ENCODE results near the gene SULT4A1.

SULT4A1 gene

DNA sequence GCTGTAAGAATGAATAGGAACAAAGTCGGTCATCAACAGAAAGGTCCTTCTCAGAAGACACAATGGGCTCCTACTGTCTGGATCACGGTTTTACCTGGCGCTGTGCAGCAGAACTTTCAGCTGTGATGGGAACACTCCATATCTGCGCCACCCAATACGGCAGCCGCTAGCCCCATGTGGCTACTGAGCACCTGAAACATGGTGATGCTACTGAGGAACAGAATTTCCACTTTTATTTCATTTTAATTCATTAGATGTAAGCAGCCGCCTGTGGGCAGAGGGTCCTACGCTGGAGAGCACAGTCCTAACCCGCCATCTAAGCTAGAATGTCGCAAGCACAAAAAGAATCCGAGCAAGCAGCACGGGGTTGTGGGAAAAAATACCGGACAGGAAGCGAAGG is 2.7 kb downstream of the SULT4A1 start:
- no peak for DNase-seq

DNA sequence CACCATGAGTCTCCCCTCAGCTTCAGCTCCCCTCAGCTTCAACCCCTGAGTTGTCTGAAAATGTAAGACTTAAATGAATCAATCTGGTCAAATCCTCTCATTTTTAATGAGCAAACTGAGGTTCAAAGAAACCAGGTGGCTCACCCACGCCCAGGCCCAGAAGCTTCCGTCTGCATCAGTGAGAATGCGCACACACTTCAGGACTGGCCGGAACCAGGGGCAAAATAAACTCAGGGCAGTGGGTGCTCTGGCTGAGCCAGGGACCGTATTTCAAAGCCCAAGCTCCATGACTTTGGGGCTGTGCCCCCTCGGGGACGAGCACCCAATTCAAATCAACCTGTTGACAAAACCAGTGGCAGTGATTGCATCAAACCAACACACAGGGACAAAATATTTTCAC is 3.1 kb downstream of the SULT4A1 start:
- no peak for DNase-seq

DNA sequence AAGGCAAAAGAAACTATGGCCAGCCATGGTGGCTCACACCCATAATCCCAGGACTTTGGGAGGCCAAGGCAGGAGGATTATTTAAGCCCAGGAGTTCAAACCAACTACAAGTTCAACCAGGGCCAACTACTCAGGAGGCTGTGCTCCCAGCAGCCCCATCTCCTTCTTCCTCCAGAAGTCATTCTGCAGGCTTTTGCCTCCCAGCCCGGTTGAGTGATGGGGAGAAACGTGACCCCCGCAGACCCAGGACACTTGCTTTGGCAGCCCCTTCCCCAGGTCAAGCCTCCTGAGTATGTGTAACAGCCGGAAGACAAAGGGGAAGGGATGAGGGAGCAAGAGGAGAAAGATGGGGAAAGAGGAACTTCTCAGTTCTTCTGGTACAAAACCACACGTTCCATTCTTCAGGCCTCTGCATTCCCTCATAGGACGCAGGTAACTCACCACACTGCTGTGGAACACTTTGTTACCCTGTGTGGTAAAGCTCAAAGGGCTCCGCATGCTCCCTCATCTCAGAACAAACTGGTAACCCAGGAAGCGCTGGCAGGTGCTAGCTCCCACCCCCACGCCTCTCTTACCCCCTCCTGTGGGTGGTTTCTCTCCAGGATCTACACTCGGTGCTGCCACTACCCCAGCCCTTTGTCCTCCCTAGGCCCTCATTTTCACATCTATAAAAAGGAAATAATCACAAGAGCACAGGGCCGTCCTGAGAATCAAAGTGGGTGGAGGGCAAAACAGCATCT is 4.0 kb downstream of the SULT4A1 start:
- no peak for DNase-seq

DNA sequence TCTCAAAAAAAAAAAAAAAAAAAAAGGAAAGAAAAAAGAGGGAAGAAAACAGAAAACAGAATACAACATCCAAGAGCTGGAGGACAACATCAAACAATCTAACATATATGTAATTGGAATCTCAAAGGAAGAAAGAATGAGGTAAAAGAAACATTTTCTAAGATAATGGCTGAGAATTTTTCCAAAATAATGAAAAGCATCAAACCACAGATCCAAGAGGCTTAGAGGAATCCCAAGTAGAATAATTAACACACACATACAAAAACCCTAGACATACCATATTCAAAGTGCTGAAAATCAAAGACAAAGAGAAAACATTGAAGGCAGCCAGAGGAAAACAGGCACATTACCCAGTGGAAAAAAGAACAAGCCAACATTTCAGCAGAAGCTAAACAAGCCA is 4.9 kb downstream of the SULT4A1 start:
- no peak for DNase-seq

DNA sequence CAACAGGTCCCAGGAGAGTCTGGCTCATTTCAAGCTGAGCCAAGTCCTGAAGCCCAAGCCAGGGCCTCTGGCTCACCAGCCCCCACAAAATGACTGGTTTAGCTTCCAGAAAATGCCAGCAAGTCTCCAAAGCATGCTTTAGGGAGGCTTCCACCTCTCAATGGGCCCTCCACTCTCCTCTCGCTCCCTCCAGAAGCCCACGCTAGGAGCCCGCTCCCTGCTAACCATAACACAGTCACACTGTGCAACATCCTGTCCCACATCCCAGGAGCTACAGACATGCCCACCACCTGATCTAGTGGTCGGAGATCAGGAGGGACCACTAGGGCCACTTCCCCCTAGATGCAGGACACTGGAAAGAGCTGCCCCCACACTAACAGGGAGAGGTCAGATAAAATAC is 6.9 kb downstream of the SULT4A1 start:
- no peak for DNase-seq

DNA sequence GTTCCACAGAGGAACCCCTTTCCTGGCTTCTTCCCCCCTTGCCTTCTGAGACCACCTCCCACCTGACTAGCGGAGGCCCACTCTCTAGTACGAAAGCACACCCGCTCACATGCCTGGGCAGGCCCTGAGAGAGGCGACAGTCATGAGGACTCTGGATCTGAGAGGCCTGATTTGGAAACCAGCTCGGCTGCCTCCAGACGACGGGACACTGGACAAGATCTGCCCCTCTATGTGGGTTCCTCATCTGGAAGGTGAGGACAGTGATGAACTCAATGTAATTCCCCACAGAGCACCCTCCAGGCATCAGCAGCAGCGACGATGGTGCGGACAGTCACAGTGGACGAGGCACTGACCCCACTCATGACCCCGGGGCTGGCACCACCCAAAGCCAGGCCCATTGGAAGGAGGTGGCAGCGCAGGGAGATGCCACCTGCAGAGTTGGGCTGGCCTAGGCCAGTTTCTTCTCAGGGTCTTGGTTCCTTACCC is 7.5 kb downstream of the SULT4A1 start:
- no peak for DNase-seq

DNA sequence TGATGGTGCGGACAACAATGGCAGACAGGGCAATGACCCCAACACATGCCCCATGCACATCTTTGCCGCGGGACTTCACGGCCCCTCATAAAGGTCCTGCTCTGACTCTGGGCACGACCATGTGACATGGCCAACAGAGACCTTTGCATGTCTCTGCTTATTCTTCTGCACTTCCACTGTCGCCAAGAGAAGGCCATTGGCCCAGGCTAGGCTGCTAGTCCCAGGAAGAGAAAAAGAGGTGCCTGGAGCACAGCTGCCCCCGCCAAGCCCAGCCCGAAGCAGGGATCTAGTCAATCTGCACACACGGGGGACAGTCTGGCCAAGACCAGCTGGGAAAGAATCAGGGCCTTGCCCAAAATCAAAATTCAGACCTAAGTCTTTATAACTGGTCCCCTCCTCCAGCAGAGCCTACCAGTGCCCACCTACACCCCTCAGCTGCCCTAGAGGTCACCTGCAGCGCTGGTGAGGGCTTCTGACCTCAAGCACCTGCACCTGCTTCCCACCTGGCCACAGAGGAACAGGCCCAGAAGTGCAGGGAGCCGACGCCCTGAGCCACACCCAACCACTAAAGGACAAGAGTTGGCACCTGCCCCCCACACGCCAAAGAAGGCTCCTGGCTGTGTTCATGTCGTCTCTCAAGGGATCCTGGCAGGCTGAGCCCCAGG is 8.1 kb downstream of the SULT4A1 start:
- no peak for DNase-seq

DNA sequence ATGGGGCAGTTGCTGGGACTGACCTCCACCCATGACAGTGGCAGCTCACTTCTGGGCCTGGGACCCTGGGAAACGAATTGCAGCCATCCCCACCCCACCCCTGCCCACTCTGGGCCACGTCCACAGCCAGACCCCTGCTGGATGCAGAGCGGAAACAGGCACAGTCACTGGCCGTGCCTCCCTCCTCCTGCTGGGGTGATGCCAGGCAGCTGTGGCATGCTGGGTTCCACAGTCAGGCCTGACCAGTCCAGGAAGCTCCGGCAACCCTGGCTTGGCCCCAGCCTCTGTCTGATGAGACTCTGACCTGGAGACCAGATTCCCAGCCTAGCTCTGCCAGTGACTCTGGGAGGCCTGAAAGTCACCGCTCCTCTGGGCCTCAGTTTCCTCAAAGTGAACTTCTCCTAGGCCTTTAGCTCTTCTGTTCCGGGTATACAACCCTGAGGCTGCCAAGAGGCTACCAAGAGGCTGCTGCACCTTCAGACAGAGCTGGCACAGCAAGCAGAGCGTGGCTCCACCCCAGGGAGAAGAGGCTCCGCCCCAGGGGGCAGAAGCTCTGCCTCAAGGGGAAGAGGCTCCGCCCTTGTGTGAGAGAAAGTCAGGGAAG is 8.9 kb downstream of the SULT4A1 start:
- DNase-seq, result no peak

DNA sequence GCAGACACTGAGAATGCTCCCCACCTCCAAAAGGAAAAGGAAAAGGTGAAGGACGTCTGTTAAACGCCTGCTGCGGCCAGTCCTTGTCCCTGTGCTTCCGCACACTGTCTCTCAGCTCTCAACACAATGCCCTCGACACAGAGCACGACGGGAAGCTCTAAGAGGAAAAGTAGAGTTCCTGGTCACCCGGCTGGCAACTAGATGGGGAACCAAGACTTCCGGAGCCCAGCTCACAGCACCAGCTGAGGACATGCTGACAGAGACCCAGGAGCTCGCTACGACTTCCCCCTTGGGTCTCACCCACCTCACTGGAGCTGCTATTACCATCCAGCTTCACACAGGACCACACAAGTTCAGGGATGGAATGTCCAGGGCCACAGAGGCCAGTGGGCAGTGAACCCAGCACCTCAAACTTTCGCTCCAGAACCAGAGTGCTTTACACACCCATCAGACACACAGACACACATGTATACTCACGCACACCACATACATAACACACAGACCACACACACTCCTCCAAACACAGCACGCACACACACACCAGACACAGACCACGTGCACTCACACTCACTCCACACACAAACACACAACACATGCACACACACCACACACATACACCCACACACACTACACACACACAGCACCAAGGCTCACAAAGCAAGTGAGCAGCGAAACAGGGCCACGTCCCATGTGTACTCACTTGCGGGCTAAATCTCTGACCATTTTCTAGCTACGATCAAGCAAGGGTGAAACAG is 9.6 kb downstream of the SULT4A1 start:
- no peak for DNase-seq

DNA sequence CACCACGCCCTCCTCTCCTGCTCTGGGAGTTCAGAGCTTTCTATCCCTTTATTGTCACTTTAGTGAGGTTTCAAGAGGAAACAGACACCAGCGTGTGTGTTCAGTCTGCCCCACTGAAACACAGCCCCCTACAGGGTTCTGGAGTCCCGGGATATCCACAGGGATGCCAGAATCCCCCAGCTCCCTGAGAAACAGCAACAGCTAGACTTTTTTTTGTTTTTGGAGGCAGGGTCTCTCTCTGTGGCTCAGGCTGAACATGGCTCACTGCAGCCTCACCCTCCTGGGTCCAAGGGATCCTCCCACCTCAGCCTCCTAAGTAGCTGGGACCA is 10.4 kb downstream of the SULT4A1 start:
- DNase-seq, result no peak

DNA sequence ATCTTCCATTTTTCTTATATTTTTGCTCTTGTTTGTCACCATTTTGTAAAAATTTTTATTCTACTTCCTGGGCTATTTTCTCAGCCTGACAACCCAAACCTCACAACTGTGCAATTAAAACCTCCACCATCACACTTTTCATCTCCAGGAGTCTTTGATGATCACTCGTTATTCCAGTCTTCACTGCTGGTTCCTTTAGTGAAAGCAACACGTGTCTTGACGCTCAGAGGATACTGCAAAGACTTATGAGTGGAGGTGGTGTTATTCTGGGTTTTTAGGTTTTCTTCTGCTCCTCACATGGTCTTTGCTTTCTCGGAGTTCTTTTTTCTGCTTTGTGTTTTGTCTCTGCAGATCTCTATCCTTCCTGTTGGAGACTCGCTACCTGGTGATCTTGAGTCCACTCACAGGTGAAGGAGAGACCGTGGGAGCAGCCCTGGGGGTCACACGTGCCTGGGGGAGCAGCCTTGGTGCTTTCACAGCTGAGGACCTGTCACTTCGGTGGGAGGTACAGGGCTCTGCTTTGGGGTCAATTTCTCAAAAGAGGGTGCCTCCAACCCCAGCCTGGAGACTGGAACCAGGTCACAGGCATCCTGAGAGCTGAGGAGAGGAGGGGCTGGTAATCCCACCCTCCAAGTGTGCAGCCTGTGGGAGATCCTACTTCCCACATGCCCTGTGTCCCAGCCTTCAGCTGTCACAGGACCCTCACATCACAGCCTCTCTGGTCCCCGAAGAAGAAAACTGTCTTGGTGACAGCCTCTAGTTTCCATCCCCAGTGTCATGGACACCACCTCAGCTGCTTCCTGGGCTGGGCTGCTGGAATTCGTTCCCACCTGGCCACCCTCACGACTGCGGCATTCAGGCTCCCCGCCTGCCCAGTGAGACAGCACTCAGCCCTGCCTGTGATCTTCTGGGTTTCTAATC is 11.0 kb downstream of the SULT4A1 start:
- no peak for DNase-seq

DNA sequence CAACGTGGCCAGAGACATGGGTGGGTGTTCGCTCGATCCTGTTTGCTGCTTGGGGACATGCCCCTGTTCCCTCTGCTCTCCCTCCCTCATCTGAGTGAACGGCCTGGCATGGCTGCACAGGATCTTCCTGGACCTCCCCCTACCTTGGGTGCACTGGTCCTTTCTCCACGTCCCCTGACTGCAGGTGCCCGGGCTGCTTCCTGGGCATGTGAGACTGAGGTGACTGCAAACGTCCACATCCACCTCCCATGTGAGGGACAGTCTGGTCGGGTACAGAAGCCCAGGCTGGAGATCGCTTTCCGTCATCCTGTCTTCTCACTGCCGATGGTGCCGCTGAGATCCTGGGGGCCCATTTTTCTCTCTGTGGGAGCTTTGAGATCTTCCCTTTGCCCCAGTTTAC is 11.8 kb downstream of the SULT4A1 start:
- DNase-seq, result no peak

DNA sequence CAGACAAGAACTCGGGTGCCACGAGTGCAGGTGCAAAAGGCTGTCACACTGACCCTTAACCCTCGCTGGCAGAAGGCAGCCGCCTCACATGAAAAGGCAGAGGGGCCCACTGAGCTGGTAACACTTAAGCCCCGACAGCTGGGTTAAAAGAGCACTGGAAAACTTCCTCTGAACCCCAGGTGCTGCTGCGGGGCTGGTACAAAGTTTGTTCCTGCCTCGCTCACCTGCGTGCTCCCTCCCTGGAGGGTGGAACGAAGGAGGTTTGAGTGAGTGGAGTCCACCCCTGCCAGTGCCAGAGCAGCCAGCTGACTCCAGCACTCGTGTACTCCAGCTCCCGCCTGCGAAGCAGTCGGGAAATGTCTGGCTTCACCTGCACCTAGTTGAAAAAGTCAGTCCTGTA is 12.6 kb downstream of the SULT4A1 start:
- DNase-seq, result no peak

DNA sequence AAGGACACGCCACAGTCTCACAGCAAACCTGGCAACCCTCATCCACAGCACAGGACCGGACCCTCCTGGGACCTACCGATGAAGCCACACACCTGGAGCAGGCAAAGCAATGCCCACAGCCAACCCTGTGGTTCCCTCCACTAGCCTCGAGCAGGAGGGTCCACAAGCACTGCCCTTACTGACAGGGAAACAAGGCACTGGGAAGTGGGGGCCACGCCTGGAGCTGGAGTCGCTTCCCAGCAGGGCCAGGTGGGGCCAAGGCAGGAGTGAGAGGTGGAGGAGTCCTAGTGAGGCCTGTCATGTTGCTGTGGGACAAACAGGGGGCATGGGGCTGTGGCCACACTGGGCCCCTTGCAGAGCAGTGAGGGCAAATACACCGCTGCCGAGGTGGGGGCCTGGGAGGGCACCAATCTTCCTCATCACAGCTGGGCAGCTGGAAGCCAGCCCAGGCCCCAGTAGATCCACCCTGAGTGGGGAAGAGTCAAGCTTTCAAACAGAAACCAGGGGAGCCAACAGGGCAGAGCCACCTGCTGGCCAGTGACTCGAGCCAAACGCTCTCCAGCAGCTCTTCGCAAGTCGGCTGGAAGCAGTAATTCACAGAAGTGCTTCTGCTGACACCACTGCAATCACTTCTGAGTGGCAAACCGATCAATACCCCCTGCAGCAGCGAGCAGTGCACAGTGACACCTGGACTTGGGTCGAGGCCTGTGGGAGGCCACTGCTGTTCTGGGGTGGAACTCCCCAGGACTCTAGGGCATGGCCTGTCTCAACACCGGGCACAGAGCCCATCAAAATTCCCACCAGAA is 13.7 kb downstream of the SULT4A1 start:
- DNase-seq, result no peak

DNA sequence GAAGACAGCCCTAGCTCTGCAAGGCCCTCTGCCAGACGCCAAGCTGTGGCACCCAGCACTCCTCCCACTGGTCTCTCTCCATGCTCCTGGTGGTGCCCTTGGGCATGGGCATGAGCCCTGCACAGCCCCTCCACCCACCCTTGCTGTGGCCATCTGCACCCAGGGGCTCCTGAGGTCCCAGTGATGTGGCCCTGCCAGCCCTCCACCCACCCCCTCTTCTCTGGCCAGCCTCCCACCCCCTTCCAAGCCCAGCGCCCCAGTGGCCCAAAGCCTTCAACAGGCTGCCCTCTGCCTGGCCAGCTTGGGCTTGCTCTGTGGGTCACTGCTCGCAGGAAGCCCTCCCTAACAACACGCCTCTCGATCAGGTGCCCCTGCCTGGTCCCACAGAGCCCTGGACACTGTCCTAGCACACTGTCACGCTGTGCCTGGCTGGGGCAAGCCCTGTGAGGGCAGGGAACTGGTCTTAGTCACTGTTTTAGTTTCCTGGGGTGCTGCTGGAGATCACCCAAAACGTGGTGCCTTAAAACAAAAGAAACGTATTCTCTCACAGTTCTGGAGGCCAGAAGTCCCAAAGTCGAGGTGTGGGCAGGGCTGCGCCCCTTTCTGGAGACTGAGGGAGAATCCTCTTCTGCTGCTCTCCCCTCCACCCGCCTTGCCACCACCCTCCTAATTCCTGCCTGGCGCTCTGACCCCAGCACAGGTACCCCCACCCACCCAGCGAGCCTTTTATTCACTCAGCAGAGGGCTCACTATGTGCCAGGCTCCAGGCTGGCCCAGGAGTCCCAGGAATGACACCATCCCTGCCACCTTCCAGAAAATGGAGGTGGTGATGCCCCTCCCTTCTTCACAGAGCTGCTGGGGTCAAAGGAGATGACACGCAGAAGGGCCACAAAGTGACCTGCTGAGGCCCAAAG is 14.7 kb downstream of the SULT4A1 start:
- no peak for DNase-seq

DNA sequence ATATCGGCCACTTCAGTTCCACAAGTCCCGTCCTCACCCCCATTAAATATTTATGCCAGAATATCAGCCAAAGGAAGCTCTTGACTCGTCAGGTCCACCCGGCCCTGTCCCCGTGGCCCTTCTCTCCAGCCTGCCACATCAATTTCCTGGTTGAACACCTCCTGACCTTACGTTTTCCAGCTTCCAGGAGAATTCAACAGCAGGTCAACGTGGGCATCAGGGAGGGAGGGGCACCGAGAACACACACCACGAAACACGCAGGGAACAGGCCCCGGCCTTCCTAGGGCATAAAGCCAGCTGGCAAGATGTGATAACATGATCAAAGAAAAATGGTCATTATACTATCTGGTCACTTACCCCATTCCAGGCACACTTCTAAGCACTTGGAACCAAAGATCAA is 15.3 kb downstream of the SULT4A1 start:
- DNase-seq, result no peak

DNA sequence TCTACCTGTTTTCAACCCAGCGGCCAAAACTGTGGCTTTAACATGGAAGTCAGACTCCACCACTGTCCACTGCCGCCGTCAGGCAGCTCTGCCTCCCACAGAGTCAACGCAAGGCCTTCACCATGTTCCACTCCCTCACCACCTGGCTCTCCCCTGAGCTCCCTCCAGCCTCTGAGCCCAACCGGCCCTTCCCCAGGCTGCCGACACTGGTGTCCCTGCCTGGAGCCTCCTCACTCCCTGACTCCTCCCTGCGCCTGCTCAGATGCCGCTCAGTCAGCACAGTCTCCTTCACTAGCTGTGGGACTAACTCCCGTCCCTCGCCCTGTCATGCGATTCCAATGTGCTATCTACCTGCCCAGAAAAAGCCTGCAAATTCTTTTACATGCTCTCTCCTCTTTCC is 16.3 kb downstream of the SULT4A1 start:
- no peak for DNase-seq

DNA sequence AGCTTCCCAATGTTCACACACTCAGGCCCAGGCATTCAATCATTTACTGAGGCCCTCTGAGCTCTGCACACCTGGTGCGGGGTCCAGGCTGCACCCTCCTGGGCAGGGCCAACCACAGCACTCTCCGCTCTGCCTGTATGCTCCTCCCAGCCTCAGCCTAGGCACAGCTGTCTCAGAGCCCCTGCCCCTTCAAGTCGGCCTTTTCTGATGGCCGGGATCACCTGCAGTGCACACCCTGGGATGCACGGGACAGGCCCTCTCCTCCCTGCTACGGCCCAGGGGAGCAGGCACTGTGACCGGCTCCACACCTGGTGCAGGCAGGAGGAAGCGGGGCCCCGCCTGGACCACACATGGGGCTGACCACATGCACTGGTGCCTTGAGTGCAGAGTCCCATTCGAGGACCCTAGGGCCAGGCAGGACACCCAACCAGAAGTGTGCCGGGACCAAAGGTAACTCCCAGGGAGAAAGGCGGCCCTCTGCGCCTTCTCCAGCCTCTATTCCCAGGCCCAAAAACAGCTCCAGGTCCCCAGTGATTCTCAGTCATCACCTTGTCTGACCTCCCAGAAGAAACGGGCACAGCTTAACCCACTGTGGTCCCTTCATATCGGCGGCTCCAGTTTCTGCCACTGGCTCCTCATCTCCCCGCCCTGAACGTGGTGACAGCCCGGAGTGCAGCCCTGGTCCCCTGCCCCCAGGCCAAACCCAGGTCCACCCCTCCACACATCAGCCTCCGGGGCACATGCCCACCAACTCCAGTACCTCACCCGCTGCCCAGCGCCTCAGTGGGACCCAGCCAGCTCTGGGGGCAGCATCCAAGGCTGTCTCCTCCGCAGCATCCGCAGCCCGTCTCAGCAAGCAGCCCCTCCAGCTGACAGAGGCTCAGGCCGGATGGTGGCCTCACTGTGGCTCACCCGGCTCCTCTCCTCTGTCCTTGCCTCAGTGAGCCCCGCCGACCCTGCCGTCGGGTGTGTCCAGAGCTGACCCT is 17.5 kb downstream of the SULT4A1 start:
- no peak for DNase-seq
